Neuronal stem cell (in vitro differentiated cells): Measurements from ENCODE around the gene WFS1.
A peak's percentile ranks its signal among the peaks of the same experiment; 100 is the strongest.

Source experiments
- DNase-seq: peaks from one replicate; pipeline ENCODE4 v3.0.0-alpha.2; 2013; ENCODE audit warnings: low spot score
- H2AFZ ChIP-seq: one replicate; pipeline ENCODE4 v1.6.1; 2013; ENCODE audit warnings: mild to moderate bottlenecking, low read length, inconsistent platforms
- H2AK5ac ChIP-seq: 2 replicates; pipeline ENCODE4 v1.6.1; 2013; ENCODE audit warnings: low read depth, mild to moderate bottlenecking, inconsistent platforms, low read length, moderate library complexity, mixed read lengths
- H2BK120ac ChIP-seq: 2 replicates; pipeline ENCODE4 v1.6.1; 2013; ENCODE audit warnings: low read depth, mild to moderate bottlenecking, inconsistent platforms, low read length, moderate library complexity, mixed read lengths
- H2BK12ac ChIP-seq: one replicate; pipeline ENCODE4 v1.6.1; 2013; ENCODE audit warnings: low read length, inconsistent platforms
- H2BK15ac ChIP-seq: 2 replicates; pipeline ENCODE4 v1.6.1; 2013; ENCODE audit warnings: mild to moderate bottlenecking, low read length, inconsistent platforms, mixed read lengths
- H2BK5ac ChIP-seq: one replicate; pipeline ENCODE4 v1.6.1; 2013; ENCODE audit warnings: inconsistent platforms, mild to moderate bottlenecking, low read length, moderate library complexity
- H3K14ac ChIP-seq: one replicate; pipeline ENCODE4 v1.6.1; 2013; ENCODE audit warnings: low read length, inconsistent platforms
- H3K18ac ChIP-seq: 2 replicates; pipeline ENCODE4 v1.6.1; 2013; ENCODE audit warnings: low read length, inconsistent platforms
- H3K23ac ChIP-seq: 2 replicates; pipeline ENCODE4 v1.6.1; 2013; ENCODE audit warnings: low read depth, mild to moderate bottlenecking, mixed read lengths, low read length, inconsistent platforms; ENCODE audit not compliant: poor library complexity
- H3K27ac ChIP-seq: replicated peaks from 3 replicates; pipeline ENCODE4 v1.5.1; 2013; ENCODE audit warnings: low read length, inconsistent platforms
- H3K27me3 ChIP-seq, 3 experiments: 2 replicates each; pipeline ENCODE4 v1.6.1; 2013; ENCODE audit warnings: low read length in 3 of 3, mild to moderate bottlenecking in 2 of 3, inconsistent platforms in 1 of 3, low read depth in 1 of 3, mixed read lengths in 1 of 3, moderate library complexity in 1 of 3; ENCODE audit not compliant: control insufficient read depth in 3 of 3, insufficient read depth in 3 of 3
- H3K36me3 ChIP-seq, 2 donors: replicated peaks in 1 of 2; 2 replicates each; pipeline ENCODE4 v1.6.1; 2013; ENCODE audit warnings: low read length in 2 of 2; ENCODE audit not compliant: control insufficient read depth in 2 of 2, insufficient read depth in 2 of 2
- H3K4ac ChIP-seq: 2 replicates; pipeline ENCODE4 v1.6.1; 2013; ENCODE audit warnings: inconsistent platforms, mild to moderate bottlenecking, low read length, moderate library complexity
- H3K4me1 ChIP-seq, 2 donors: 1 replicate in 1 of 2; 2 replicates in 1 of 2; pipeline ENCODE4 v1.6.1; 2013; ENCODE audit warnings: low read length in 2 of 2, low read depth in 1 of 2; ENCODE audit not compliant: control insufficient read depth in 2 of 2, insufficient read depth in 1 of 2
- H3K4me2 ChIP-seq: one replicate; pipeline ENCODE4 v1.6.1; 2013; ENCODE audit warnings: mild to moderate bottlenecking, low read length, inconsistent platforms; ENCODE audit not compliant: insufficient read depth, poor library complexity, severe bottlenecking
- H3K4me3 ChIP-seq, 2 donors: 2 replicates each; pipeline ENCODE4 v1.5.1; 2013; ENCODE audit warnings: low read length in 2 of 2, mild to moderate bottlenecking in 2 of 2, inconsistent platforms in 1 of 2, moderate library complexity in 1 of 2
- H3K79me1 ChIP-seq: one replicate; pipeline ENCODE4 v1.6.1; 2013; ENCODE audit warnings: low read depth, mild to moderate bottlenecking, inconsistent platforms, low read length, moderate library complexity
- H3K9ac ChIP-seq: one replicate; pipeline ENCODE4 v1.6.1; 2013; ENCODE audit warnings: mild to moderate bottlenecking, low read depth, low read length, inconsistent platforms; ENCODE audit not compliant: poor library complexity
- H3K9me3 ChIP-seq, 2 donors: replicated peaks in 1 of 2; 2 replicates each; pipeline versions ENCODE3 to v1.6.1; 2013; ENCODE audit warnings: low read length in 2 of 2, mild to moderate bottlenecking in 2 of 2, inconsistent platforms in 1 of 2, low read depth in 1 of 2, mixed read lengths in 1 of 2, moderate library complexity in 1 of 2; ENCODE audit not compliant: control insufficient read depth in 2 of 2, insufficient read depth in 1 of 2
- H4K8ac ChIP-seq: one replicate; pipeline ENCODE4 v1.6.1; 2013; ENCODE audit warnings: low read depth, mild to moderate bottlenecking, inconsistent platforms, low read length, moderate library complexity
- H4K91ac ChIP-seq: one replicate; pipeline ENCODE4 v1.6.1; 2013; ENCODE audit warnings: low read length, low read depth, mild to moderate bottlenecking, inconsistent platforms; ENCODE audit not compliant: poor library complexity
- WGBS, 2 donors: extraction: QIAGEN DNeasy Blood & Tissue Kit; methylation state at CpG; one replicate each; pipeline ENCODE4 v1.1.7; 2013; ENCODE audit warnings: missing lambda C conversion rate in 2 of 2, mixed read lengths in 1 of 2; ENCODE audit not compliant: insufficient read length in 2 of 2, insufficient replicate concordance in 1 of 2; ENCODE audit errors: extremely low coverage in 2 of 2; 5-methylcytosine and 5-hydroxymethylcytosine counted together

Gene WFS1

GRCh38 chr4:6346373-6347110 lies 76.9 kb downstream of the WFS1 start:
- Histone ChIP-seq H3K9me3 (peaks cover 0 to 2% of the 10 kb centered on the region in 2 donors), H2AFZ (no peak overlapping the region), H2BK5ac (no peak overlapping the region), H2BK12ac (no peak overlapping the region), H3K4me2 (no peak overlapping the region), H3K4me1 (no peaks in the 10 kb centered on the region), H2BK120ac (no peak overlapping the region), H3K79me1 (peaks cover 2% of the 10 kb centered on the region), H3K4ac (peak overlapping the region; percentile 85), H3K9ac (peak overlapping the region; percentile 50), H3K27me3 (peaks cover 0 to 39% (median 4%) of the 10 kb centered on the region in 3 experiments), H4K91ac (no peak overlapping the region), H3K23ac (peak overlapping the region; percentile 67), H2BK15ac (no peak overlapping the region), H3K14ac (peak overlapping the region; percentile 44), H3K27ac (no peak overlapping the region), H4K8ac (no peak overlapping the region), H2AK5ac (peak overlapping the region; percentile 3), H3K36me3 (no peaks in the 10 kb centered on the region), H3K4me3 (no peak overlapping the region), H3K18ac (peak overlapping the region; percentile 72)
- no peak for DNase-seq
- no CpG with 5 or more reads among the region's 16 CpGs for whole genome bisulfite sequencing, 2 donors

GRCh38 chr4:6347511-6348045 lies 77.9 kb downstream of the WFS1 start:
- H2AFZ ChIP-seq: no peak overlapping the region
- H2AK5ac ChIP-seq: no peak overlapping the region
- no peak overlapping the region for H4K91ac ChIP-seq
- H2BK120ac ChIP-seq: no peak overlapping the region
- no peak overlapping the region for H3K4me3 ChIP-seq
- WGBS, 2 donors: no CpG with 5 or more reads among the region's 17 CpGs
- peaks cover 2% of the 10 kb centered on the region for H3K79me1 ChIP-seq
- peaks cover 0 to 2% of the 10 kb centered on the region in 2 donors for H3K9me3 ChIP-seq
- H3K4ac ChIP-seq: no peak overlapping the region
- no peak overlapping the region for H2BK15ac ChIP-seq
- H3K27me3 ChIP-seq: peaks cover 0 to 33% (median 4%) of the 10 kb centered on the region in 3 experiments
- no peaks in the 10 kb centered on the region for H3K4me1 ChIP-seq
- no peak for DNase-seq
- no peaks in the 10 kb centered on the region for H3K36me3 ChIP-seq
- H3K18ac ChIP-seq: peak overlapping the region; percentile 32
- no peak overlapping the region for H2BK12ac ChIP-seq
- H3K9ac ChIP-seq: no peak overlapping the region
- peak overlapping the region; percentile 3 for H2BK5ac ChIP-seq
- no peak overlapping the region for H4K8ac ChIP-seq
- no peak overlapping the region for H3K23ac ChIP-seq
- H3K4me2 ChIP-seq: no peak overlapping the region
- no peak overlapping the region for H3K27ac ChIP-seq
- peak overlapping the region; percentile 5 for H3K14ac ChIP-seq

- no peak overlapping the region for H3K4ac ChIP-seq
- no peaks in the 10 kb centered on the region for H3K36me3 ChIP-seq
- WGBS, 2 donors: no CpG with 5 or more reads among the region's 4 CpGs
Observed at GRCh38 chr4:6348408-6348807, 78.8 kb downstream of the WFS1 start.

GRCh38 chr4:6349896-6350603 lies 80.4 kb downstream of the WFS1 start:
- no peak for DNase-seq
- Histone ChIP-seq H3K4ac (no peak overlapping the region), H3K27ac (no peak overlapping the region), H3K36me3 (no peaks in the 10 kb centered on the region), H2BK120ac (no peak overlapping the region), H2AK5ac (no peak overlapping the region), H2BK5ac (no peak overlapping the region), H2BK15ac (no peak overlapping the region), H3K27me3 (peaks cover 0 to 36% (median 0%) of the 10 kb centered on the region in 3 experiments), H3K4me2 (no peak overlapping the region), H4K8ac (no peak overlapping the region), H4K91ac (no peak overlapping the region), H3K23ac (no peak overlapping the region), H3K79me1 (no peaks in the 10 kb centered on the region), H3K9me3 (peaks cover 0 to 2% of the 10 kb centered on the region in 2 donors), H3K4me3 (no peak overlapping the region), H3K14ac (peak overlapping the region; percentile 86), H3K18ac (peak overlapping the region; percentile 55), H2AFZ (no peak overlapping the region), H2BK12ac (no peak overlapping the region), H3K9ac (no peak overlapping the region), H3K4me1 (no peaks in the 10 kb centered on the region)
- WGBS, 2 donors: no CpG with 5 or more reads among the region's 19 CpGs

More at GRCh38 chr4:6348408-6348807, 78.8 kb downstream of the WFS1 start:
- H2BK5ac ChIP-seq: peak overlapping the region; percentile 3
- no peak overlapping the region for H3K4me2 ChIP-seq
- no peaks in the 10 kb centered on the region for H3K4me1 ChIP-seq
- H2AK5ac ChIP-seq: no peak overlapping the region
- no peak overlapping the region for H3K14ac ChIP-seq
- H2AFZ ChIP-seq: no peak overlapping the region
- H4K8ac ChIP-seq: no peak overlapping the region
- no peak for DNase-seq
- no peak overlapping the region for H2BK12ac ChIP-seq
- peaks cover 2% of the 10 kb centered on the region for H3K79me1 ChIP-seq
- no peak overlapping the region for H3K4me3 ChIP-seq
- no peak overlapping the region for H2BK15ac ChIP-seq
- H3K23ac ChIP-seq: no peak overlapping the region
- no peak overlapping the region for H4K91ac ChIP-seq
- H2BK120ac ChIP-seq: no peak overlapping the region
- H3K9me3 ChIP-seq: peaks cover 0 to 2% of the 10 kb centered on the region in 2 donors
- no peak overlapping the region for H3K27ac ChIP-seq
- no peak overlapping the region for H3K9ac ChIP-seq
- peaks cover 0 to 31% (median 4%) of the 10 kb centered on the region in 3 experiments for H3K27me3 ChIP-seq
- no peak overlapping the region for H3K18ac ChIP-seq
